ENCODE data around the gene SEPTIN5. TPM values are rescaled to one million over a fixed set of nuclear protein-coding genes. Genes with fewer than 3 reads are reported as not detected.
A peak's percentile ranks its signal among the peaks of the same experiment; 100 is the strongest.

Gene SEPTIN5
- polyA plus RNA-seq, 2 of the 4 experiments (the other 2 are of a cell fraction): 4.6 to 12.6 TPM

- FAIRE-seq: no peak
- H3K4me2 ChIP-seq: no peak overlapping the region
Observed at GRCh38 chr22:19744350-19745006, 30.2 kb downstream of the SEPTIN5 start.

GRCh38 chr22:19745155-19746101, 31.1 kb downstream of the SEPTIN5 start:
- CTCF ChIA-PET: interaction anchor here (0.9 to 11.1 kb wide), 4 partner anchors 12 to 207 kb away, joined by 3 to 86 read pairs (median 18); no protein-coding TSS in a partner anchor
- FAIRE-seq (no peak), DNase-seq (ENCODE audit: low read depth in 1 of 2, low spot score in 1 of 2) (no peak), ATAC-seq (no peak)
- peak overlapping the region in 1 of 2 experiments; percentile 38; a peak in 1 of 6 replicates for H3K27ac ChIP-seq
- WGBS (ENCODE audit: missing lambda C conversion rate): 78% methylated on average over 14 of the region's 24 CpGs
- TF ChIP-seq POLR2AphosphoS2 (conservative IDR thresholded peaks at IDR 0.05; ENCODE audit: low read length) (no peak), KDM5A (IDR thresholded peaks at IDR 0.05) (no peak), SREBF2 (IDR thresholded peaks at IDR 0.05) (no peak)
- H3K4me2 ChIP-seq: no peak overlapping the region
- no peaks in the 10 kb centered on the region for H3K9me3 ChIP-seq
- H3K4me3 ChIP-seq: no peak overlapping the region
- POLR2A ChIA-PET: no interaction called here
- H3K4me1 ChIP-seq: peaks cover 6% of the 10 kb centered on the region; the same call in 2 of the 3 replicates

More at GRCh38 chr22:19744350-19745006, 30.2 kb downstream of the SEPTIN5 start:
- ChIA-PET CTCF (interaction anchor here (0.9 to 11.1 kb wide), 4 partner anchors 13 to 208 kb away, joined by 3 to 86 read pairs (median 18); no protein-coding TSS in a partner anchor), POLR2A (no interaction called here)
- no peak overlapping the region for H3K4me3 ChIP-seq
- ATAC-seq (no peak), DNase-seq (ENCODE audit: low read depth in 1 of 2, low spot score in 1 of 2) (no peak)
- H3K9me3 ChIP-seq: no peaks in the 10 kb centered on the region
- no peaks in the 10 kb centered on the region for H3K4me1 ChIP-seq
- WGBS (ENCODE audit: missing lambda C conversion rate): 100% methylated on average over 2 of the region's 13 CpGs
- TF ChIP-seq NR3C1 (IDR thresholded peaks at IDR 0.05) (no peak), FOSB (CRISPR knock-in tag; IDR thresholded peaks at IDR 0.05) (no peak), FOXS1 (CRISPR knock-in tag; IDR thresholded peaks at IDR 0.05) (no peak), EHF (CRISPR knock-in tag; IDR thresholded peaks at IDR 0.05) (no peak), CBX8 (IDR thresholded peaks at IDR 0.05) (no peak), PBX3 (IDR thresholded peaks at IDR 0.05) (no peak), MAFK (IDR thresholded peaks at IDR 0.05; ENCODE audit: partially characterized antibody) (no peak), RCOR1 (IDR thresholded peaks at IDR 0.05; ENCODE audit: low read depth, low read length) (no peak), FOSL2 (IDR thresholded peaks at IDR 0.05) (no peak), FOSL2 (CRISPR knock-in tag; IDR thresholded peaks at IDR 0.05) (no peak), BCL3 (IDR thresholded peaks at IDR 0.05) (no peak), BHLHE40 (IDR thresholded peaks at IDR 0.05; ENCODE audit: low read depth, low read length) (no peak), ZNF302 (CRISPR knock-in tag; IDR thresholded peaks at IDR 0.05) (no peak), ZFP36 (IDR thresholded peaks at IDR 0.05; ENCODE audit: borderline replicate concordance, partially characterized antibody) (no peak)
- no peak overlapping the region for H3K27ac ChIP-seq

- no peak for DNase-seq (ENCODE audit: low read depth in 1 of 2, low spot score in 1 of 2)
- POLR2A ChIA-PET: no interaction called here
- no peaks in the 10 kb centered on the region for H3K9me3 ChIP-seq
- H3K4me1 ChIP-seq: peaks cover 18% of the 10 kb centered on the region
- FAIRE-seq: no peak
- WGBS (ENCODE audit: missing lambda C conversion rate): no CpG with 5 or more reads among the region's 13 CpGs
- CTCF ChIA-PET: interaction anchor here (4.7 to 11.1 kb wide), 2 partner anchors 10 to 16 kb away, joined by 32 to 86 read pairs; no protein-coding TSS in a partner anchor
- no peak overlapping the region for H3K4me3 ChIP-seq
- no peak overlapping the region for H3K27ac ChIP-seq
- no peak for TF ChIP-seq USF2 (IDR thresholded peaks at IDR 0.05)
- no peak for TF ChIP-seq ZFP36 (IDR thresholded peaks at IDR 0.05; ENCODE audit: borderline replicate concordance, partially characterized antibody)
- TF ChIP-seq CBX2 (IDR thresholded peaks at IDR 0.05; ENCODE audit: borderline replicate concordance, low read depth): no peak
- no peak for TF ChIP-seq BHLHE40 (IDR thresholded peaks at IDR 0.05; ENCODE audit: low read depth, low read length)
- TF ChIP-seq GATA3 (IDR thresholded peaks at IDR 0.05; ENCODE audit: borderline replicate concordance): no peak
- TF ChIP-seq HEYL (CRISPR knock-in tag; IDR thresholded peaks at IDR 0.05): no peak
- no peak for TF ChIP-seq MAX (IDR thresholded peaks at IDR 0.05)
- no peak for TF ChIP-seq MAFK (IDR thresholded peaks at IDR 0.05; ENCODE audit: partially characterized antibody)
- no peak for TF ChIP-seq RAD21 (conservative IDR thresholded peaks at IDR 0.05 in 1 of 2, IDR thresholded peaks at IDR 0.05 in 1 of 2)
- no peak for TF ChIP-seq EP300 (IDR thresholded peaks at IDR 0.05)
- TF ChIP-seq HOXA7 (CRISPR knock-in tag; IDR thresholded peaks at IDR 0.05): no peak
- no peak for TF ChIP-seq CBX8 (IDR thresholded peaks at IDR 0.05)
- TF ChIP-seq ZC3H11A (IDR thresholded peaks at IDR 0.05): no peak
- no peak for TF ChIP-seq ZNF302 (CRISPR knock-in tag; IDR thresholded peaks at IDR 0.05)
- TF ChIP-seq CHD2 (IDR thresholded peaks at IDR 0.05; ENCODE audit: low read length, partially characterized antibody): no peak
- no peak for TF ChIP-seq NFE2L2 (conservative IDR thresholded peaks at IDR 0.05; ENCODE audit: low read length)
- no peak for TF ChIP-seq JUN (IDR thresholded peaks at IDR 0.05)
- H3K4me2 ChIP-seq: no peak overlapping the region
- ATAC-seq: no peak
Observed at GRCh38 chr22:19746726-19747125, 32.4 kb downstream of the SEPTIN5 start.

All from A549 (cell line).